COLO829 (cell line): Measurements from ENCODE around the gene ZMYM2.

Experiments
- DNase-seq: peaks from one replicate; pipeline ENCODE4 v3.0.0; 2012; ENCODE audit warnings: low spot score

ZMYM2 gene

DNA sequence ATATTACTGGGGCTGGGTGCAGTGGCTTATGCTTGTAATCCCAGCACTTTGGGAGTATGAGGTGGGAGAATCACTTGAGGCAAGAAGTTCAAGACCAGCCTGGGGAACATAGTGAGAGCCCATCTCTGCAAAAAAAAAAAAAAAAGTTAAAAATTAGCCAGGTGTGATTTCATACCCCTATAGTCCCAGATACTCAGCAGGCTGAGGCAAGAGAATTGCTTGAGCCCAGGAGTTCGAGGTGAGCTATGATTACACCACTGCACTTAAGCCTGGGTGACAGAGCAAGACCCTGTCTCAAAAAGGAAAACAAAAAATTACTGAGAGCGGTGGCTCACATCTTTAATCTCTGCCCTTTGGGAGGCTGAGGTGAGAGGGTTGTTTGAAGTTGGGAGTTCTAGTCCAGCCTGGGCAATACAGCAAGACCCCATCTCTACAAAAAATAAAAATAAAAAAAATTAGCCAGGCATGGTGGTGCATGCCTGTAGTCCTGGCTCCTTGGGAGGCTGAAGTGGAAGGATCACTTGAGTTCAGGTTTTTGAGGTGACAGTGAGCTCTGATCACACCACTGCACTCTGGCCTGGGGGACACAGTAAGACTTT is 87.5 kb downstream of the ZMYM2 start:
- DNase-seq: no peak

DNA sequence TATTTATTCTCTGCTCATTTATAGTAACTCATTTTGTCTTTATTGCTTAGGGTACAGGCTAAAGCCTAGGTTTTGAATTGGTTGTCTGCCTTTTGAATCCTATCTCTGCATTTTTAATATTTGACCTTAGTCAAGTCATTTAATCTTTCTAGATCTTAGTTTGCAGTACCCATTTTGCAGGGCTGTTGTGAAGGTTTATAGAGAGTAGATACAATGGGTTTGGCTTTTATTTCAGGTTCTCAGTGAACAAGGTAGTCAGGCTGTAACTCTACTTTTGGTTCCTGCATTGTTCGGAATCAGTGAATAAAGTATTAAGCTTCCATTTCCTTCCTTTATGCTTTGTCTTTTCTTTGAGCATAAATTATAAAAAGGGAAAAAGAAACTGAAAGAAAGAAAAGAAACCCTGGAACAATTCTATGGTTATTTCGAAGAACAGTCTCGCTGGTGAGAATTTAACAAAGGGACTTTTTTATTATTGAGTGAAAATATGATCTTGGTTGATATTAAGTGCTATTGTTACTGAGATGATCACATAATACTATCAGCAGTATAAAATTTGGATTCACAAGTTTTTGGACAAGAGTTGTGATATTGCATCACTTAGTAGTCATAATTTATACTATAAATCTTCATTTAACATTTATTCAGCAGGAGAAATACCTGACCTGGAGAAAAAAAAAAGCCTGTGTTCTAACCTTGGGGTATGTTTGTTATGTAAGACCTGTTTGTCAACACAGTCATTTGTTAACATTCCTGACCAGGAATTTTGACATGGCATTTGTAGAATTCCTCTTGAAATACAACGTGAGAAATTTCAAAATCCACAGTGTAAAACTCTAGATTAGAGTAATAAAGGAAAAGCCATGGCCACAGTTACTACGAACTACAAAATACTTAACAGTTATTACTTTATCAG is 91.3 kb downstream of the ZMYM2 start:
- peak; percentile 1 for DNase-seq

DNA sequence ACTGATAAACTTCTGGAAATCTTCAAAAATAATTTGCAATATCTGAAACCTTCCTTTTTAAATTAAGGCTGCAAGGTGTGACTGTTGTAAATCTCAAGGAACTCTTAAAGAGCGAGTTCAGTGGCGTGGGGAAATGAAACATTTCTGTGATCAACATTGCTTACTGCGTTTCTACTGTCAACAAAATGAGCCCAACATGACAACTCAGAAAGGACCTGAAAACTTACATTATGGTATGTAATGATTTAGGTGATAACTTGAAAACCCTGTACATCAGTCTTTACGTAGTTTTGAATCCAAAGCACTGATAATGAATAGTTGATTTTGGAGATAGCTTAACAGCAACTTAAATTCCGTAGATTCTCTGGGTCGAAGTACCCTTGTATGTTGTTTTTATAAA is 92.8 kb downstream of the ZMYM2 start:
- DNase-seq: no peak

DNA sequence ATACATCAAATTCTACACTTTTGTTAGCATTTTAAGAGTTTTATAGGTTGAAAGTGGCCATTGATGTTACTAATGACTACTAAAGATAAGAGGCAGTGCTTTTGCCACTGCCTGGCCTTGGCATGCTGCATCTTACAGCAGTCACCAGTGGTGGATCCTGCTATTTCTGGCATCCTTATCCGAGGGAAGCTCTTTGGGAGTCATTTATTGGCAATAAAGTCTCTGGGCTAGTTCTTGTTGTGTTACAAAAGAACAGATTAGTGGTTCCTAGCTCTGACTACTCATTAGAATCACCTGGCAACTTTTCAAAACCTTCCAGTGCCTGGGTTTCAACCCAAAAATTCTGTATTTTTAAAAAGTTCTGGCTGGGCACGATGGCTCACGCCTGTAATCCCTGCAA is 94.5 kb downstream of the ZMYM2 start:
- DNase-seq: no peak

DNA sequence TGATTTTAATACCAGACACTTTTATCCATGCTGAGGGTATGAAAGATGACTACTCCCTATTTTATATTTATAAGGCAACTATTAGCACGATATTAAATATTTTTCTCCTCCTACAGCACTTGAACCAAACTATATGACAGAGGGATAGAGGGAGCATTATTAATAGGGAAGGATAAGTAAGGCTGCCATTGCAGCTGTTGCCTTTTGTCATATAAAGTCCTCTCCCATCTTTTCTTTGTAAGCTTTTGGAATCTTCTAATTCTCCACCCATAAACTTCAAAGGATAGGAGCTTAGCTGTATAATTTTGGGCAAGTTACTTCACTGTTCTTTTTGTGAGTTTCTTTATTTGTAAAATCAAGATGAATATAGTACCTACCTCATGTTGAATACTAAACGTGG is 95.4 kb downstream of the ZMYM2 start:
- DNase-seq: no peak

DNA sequence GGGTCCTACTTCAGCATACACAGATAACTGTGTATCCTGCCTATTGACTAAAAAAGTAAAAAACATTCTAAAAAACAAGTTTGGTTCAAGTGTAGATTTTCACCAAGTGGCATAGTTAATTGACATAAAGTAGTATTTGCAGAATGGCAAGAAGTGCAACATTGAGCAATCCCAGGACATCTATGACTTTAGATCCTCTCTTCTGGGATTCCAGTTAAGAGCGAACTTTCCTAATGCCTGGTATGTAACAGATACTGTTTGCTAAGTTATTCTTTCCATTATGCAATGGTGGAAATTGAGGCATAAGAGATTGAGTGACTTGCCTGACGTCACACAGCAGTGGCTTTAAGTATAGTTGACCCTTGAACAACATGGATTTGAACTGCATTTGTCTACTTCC is 96.1 kb downstream of the ZMYM2 start:
- no peak for DNase-seq

DNA sequence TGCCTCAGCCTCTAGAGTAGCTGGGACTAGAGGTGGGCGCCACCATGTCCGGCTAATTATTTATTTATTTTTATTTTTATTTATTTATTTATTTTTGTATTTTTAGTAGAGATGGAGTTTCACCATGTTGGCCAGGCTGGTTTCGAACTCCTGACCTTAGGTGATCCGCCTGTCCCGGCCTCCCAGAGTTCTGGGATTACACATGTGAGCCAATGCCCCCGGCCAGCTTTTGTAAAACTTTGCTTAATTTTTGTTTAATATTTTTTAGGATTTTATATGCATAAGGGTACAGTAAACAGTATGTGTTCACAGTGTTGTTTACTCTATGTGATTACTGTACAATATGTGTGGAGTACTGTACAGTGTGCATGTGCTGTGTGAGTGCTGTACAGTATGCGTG is 98.7 kb downstream of the ZMYM2 start:
- DNase-seq: no peak

DNA sequence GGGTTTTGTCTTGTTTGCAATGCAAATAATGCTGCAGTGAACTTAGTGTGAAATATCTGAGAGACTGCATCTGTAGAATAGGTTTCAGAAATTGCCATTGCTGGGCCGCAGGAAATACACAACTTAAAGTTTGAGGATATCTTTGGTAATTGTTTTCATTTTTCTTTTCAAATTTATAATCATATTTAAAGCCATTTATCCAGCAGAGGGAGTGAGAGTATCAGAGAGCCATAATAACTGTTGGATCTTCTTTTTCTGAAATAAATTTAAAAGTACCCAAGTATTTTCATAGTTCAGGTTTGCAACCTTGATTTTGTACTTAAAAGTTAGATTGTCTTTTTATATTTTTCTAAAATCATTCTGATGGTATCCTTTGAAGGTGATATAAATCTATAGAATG is 99.4 kb downstream of the ZMYM2 start:
- no peak for DNase-seq

DNA sequence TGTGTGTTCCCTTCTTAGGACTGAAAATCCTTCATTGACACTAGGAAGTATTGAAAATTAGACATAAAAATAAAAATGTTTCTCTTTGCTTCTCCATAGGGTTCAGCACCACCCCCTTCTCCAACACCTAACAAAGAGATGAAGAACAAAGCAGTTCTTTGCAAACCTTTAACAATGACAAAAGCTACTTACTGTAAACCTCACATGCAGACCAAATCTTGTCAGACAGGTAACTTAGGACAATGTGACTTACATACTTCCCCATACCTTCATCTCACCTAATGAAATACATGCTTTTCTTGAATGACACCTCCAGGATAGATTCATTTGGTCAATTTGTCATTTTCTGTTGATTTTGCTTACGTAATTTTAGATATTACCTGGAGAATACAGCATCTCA is 99.9 kb downstream of the ZMYM2 start:
- no peak for DNase-seq

DNA sequence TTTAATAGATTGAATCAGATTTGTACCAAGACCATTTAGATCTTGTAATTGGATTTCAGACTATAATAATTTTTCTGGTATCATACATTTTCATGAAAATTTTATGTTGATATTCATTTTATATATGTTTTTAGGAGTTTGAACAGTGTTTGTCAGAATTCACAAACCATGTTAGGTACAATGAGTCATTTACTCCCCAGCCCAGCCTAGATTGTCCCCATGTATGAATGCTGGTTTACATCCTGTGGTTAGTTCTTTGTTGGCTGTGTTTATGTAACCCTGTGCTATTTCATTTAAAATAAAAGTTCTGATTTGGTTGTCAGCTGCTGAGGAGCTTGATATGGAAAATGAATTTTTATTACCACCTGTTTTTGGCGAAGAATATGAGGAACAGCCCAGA is 105.6 kb downstream of the ZMYM2 start:
- DNase-seq: peak; percentile 36

DNA sequence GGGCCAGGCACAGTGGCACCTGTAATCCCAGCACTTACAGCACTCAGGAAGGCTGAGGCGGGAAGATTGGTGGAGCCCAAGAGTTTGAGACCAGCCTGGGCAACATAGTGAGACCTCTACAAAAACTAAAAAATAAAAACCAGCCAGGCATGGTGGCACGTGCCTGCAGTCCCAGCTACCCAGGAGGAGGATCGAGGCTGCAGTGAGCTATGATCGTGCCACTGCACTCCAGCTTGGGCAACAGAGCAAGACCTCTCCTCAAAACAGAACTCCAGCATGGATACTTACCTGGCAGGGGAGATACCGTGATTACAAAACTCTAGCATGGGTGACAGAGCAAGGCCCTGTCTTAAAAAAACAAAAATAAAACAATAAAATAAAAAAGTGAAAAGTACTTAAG is 107.0 kb downstream of the ZMYM2 start:
- DNase-seq: no peak

DNA sequence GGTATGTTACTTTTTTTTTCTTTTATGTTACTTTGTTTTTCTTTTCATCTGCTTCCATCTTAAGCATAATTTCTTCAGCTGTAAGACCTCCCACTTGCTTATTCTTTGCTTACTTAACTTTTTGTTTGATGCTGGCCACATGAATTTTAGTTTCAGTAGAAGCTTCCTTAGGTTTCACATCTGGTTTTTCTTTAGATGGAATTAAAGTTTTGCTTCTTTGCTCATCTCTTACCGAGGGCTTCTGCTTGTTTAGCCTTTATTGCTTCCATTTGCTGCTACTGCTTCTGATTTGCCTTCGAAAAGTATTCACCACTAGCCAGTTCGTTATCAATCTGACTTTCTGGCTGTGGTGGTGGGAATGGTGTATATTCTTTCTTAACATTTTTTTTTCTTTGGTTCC is 111.4 kb downstream of the ZMYM2 start:
- DNase-seq: no peak

DNA sequence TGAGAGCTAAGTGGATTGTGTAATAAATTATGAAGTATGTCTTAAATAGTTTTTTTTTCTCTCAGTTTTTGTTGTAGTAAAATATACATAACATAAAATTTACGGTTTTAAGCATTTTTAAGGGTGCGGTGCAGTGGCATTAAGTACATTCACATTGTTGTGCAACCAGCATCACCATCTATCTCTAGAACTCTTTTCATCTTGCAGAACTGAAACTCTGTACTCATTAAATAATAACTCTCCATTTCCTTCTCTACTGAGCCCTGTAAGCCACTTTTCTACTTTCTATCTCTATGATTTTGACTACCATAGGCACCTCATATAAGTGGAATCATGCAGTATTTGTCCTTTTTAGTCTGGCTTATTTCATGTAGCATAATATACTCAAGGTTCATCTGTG is 115.2 kb downstream of the ZMYM2 start:
- no peak for DNase-seq

DNA sequence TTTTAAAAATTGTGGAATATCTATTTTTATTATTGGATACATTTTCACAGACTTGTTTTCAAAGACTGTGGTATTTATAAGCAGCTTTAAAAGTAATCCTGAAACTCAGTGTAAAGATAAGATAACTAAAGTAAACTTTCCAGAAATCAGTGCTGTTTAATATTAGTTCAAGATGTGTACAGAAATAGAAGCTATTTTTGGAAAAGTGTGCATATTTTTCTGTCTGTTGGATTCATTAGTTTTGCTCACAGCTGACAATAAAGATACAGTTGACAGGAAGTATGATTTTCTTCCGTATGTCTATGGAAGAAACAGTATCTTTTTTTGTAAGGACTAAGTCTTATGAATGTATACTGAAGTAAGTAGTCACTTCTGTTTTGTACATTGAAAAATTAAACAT is 116.4 kb downstream of the ZMYM2 start:
- no peak for DNase-seq

DNA sequence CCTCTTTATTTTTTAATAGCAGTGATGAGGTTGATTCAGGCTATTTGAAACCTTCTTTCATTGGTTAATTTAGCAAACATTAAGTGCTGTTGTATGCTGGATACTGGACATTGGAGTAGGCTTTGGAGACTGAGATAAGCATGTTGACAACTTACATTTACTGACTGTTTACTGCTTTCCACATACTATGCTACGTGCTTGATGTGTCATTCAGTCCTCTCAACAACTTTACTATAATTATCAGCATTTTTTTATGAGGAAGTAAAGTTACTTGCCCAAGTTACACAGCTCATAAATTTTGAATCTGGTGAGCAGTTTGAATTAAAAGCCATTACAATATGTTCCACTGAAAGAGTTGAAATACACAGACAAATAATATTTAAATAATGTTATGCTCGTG is 118.6 kb downstream of the ZMYM2 start:
- no peak for DNase-seq

DNA sequence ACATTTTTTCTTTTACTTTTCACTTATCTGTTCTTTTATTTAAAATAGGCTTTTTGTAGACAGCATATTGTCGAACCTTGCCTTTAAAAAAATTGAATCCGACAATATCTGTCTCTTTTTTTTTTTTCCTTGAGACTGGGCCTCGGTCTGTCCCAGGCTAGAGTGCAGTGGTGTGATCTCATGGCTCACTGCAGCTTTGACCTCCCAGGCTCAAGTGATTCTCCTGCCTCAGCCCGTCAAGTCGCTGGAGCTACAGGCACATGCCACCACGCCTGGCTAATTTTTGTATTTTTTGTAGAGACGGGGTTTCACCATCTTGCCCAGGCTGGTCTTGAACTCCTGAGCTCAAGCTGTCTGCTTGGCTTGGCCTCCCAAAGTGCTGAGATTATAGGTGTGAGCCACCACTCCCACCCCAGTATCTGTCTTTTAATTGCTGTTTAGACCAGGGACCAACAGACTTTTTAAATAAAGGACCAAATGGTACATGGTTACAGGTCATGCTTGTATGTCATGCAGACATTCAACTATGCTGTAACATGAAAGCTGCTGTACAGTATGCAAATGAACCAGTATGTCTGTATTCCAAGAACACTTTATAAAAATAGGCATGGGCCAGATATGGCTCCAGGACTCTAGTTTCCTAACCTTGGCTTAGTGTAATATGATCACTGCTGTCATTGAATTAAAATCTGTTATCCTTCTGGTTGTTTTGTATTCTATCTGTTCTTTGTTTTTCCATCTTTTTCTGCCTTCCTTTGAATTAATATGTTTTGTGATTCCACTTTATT is 122.0 kb downstream of the ZMYM2 start:
- DNase-seq: no peak

DNA sequence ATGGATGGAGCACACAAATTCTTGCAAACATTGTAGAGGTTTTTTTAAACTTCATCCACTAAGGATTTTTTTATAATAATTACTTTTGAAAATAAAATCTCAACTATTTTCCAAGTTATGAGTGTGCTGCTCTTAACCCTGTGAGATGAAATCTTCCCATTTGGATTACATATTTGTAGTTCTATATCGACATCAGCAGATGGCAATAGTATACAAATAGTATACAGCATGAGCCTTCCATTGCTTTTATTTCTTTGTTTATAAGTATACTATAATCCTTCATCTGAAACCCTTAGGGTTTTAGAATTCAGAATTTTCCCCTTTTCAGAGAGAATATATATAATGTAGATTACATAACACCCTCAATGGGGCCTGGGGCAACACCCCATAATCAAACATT is 131.8 kb downstream of the ZMYM2 start:
- no peak for DNase-seq

DNA sequence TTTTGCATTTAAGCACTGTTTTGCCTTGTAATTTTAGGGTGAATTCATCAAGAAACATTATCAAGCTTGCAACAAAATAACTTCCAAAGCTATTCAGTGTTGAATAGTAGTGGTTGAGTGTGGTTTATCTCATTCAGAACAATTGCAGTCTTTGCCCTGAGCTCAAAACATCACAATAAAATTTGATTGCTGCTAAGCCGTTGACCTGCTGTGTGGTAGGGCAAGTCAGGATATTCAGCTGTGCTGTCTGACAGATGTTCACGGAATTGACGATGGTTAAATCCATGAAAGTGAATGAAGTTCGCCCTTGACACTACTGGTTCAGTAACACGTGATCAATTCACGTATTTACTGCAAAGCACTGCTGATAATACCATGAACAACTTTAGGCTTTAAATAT is 135.4 kb downstream of the ZMYM2 start:
- DNase-seq: no peak

DNA sequence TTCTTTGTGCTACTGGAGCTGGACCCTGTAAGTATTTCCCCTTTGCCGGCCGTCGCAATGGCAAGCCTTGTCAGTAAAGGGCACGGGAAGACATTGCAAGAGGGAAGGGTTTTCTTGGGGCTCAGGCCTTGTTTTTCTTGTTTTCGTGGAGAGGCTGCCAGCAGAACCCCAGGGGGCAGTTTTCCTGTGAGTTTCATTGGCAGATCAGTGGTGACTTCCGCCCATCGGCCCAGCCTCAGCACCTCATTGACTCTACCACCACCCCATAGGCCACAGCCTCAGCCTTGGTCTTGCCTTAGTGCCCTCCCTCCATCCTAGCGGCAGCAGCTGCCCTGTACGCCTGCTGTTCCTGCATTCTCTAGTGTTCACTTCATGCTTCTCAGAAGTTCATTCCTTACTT is 140.8 kb downstream of the ZMYM2 start:
- DNase-seq: no peak

DNA sequence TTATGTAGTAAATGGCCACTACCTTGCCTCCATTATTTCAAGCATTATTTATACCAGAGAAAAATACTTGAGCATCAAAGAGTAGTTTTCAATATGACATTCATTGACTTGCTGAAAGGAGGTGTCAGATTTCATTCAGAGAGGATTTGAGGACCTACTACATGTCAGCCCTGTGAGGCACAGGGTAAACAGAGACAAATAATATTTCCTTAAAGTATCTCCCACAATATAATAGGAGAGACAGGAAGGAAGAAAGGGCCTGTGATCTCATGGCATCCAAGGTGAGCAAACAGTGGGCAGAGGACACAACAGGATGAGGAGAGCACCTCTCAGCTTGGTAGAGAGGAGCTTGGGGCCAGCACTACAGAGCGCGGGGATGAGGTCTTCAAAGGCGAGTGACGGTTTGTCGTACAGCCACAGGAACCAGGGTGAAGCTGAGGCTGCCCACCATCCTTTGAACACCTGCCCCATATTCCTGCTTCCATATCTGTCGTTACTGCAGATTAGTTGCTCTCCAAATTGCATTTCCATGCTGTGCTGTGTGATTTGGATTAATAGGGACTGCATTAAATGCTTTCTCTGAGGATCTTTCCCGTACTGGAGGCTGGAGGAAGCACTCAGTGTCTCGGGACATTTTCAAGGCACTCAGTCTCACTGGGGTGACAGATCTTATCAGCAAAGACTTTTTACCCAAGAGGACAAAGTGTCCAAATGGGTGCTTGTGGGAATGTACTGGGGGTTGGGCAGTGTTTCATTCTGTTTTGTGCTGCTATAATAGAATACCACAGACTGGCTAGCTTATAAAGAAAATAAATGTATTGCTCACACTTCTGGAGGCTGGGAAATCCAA is 143.2 kb downstream of the ZMYM2 start:
- DNase-seq: no peak

DNA sequence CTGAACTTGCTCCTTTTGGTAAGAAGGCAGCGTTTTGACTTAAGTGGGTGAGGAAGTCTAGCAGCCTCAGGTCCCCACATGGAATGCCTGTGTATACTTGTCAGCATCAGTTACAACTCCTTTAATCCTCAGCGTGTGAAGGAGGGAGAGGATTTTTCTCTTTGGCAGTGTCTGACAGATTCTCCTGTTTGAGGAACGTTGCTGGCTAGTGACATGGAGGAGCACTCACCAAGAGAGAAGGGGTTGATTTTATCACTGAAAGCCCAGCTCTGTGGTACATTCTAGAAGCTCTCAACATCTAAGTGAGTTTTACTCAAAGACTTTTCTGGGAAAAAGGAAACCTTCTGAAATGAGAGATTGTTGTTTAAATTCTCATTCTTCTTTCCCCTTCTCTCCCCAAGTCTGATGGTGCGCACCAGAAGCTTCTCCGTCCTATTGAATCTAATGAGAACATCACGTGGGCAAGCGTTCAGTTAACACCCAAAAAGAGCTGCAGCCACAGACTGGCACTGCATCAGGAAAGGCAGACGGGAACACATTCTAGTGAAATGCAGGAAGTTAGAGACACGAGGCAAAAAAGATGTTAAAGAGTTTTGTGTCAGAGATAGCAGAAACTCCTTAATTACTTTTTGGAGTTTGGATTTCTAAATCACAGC is 144.1 kb downstream of the ZMYM2 start:
- no peak for DNase-seq
